HG02943 (cell line): ENCODE measurements around the gene COQ8B.
"Not testable (repeated sequence)": the region's sequence is repeated elsewhere in the genome, so short reads cannot be mapped to it uniquely, and the experiment has no call there.

Experiments
- ATAC-seq: cut with Tn5 transposase; IDR thresholded peaks from one replicate; pipeline ENCODE4 v1.9.1; 2021; ENCODE audit warnings: mild to moderate bottlenecking, low read depth, moderate library complexity; ENCODE audit not compliant: unreplicated experiment

Gene COQ8B

DNA sequence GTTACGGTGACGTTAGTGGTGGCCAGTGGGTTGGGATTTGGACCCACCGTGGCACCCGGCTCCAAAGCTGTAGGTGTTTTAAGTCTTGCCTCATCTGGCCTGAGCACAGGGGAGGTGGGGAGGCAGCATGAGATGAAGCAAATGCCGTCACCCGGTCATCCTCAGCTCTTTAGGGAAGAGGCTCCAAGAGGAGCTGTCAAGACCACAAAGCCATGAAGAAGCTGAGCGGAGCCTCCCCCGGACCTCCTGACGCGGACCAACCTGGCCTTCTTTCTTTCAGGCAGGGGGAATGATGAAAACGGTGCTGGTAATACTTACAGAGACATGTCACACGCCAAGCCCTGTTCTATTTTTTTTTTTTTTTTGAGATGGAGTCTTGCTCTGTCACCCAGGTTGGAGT, 26.2 kb upstream of the COQ8B start:
- no peak for ATAC-seq

GRCh38 chr19:40742477-40742876, 25.8 kb upstream of the COQ8B start:
- ATAC-seq: no peak

GRCh38 chr19:40741527-40742390, 25.1 kb upstream of the COQ8B start:
- no peak for ATAC-seq

GRCh38 chr19:40740747-40741146, 24.1 kb upstream of the COQ8B start:
- no peak for ATAC-seq

GRCh38 chr19:40739871-40740703, 23.4 kb upstream of the COQ8B start:
- ATAC-seq: no peak

GRCh38 chr19:40739030-40739839, 22.5 kb upstream of the COQ8B start:
- no peak for ATAC-seq

DNA sequence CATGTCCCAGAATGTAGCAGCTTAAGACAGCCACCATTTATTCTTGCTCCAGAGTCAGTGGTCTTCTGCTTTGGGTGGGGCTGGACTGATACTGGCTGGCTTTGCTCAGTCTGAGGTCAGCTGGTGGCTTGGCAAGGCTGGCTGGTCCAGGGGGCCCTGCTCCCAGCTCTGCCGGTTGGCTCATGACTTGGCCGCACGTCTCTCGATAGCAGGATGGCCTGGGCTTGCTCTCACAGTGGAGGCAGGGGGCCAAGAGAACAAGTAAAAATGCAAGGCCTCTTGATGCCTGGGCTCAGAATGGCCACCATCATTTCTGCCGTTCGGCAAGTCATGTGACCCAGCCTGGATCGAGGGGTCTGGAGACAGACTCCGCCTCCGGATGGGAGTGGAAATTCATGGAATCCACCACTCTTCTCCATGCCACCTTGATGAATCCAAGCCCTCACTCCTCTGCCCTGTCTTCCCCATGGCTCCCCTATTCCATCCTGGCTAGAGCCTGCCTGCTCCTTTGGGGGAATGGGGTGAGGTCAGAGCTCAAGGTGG, 20.5 kb upstream of the COQ8B start:
- ATAC-seq: no peak

GRCh38 chr19:40736661-40737060, 20.0 kb upstream of the COQ8B start:
- no peak for ATAC-seq

DNA sequence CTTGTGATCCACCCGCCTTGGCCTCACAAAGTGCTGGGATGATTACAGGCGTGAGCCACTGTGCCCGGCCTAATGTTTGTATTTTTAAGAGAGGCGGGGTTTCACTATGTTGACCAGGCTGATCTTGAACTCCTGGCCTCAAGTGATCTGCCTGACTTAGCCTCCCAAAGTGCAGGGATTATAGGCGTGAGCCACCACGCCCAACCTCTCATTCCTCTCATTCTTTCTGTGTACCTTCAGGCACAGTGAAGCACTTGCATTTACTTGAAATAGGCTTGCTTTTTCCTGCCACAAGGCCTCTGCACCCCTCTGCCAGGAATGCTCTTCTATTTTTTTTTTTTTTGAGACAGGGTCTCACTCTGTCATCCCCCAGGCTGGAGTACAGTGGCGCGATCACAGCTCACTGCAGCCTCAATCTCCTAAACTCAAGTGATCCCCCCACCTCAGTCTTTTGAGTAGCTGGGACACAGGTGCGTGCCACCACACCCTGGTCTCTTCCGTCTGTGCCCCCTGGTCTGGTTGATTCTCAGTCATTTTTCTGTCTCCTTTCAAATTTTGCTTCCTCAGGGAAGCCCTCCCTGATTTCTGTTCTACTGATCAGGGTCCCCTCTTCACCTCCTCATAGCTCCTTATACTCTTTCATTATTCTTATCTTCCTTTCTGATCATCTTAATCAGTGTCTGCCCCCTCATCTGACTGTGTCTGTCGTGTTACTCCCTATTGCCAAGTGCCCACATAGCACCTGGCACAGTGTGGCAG, 18.5 kb upstream of the COQ8B start:
- no peak for ATAC-seq

DNA sequence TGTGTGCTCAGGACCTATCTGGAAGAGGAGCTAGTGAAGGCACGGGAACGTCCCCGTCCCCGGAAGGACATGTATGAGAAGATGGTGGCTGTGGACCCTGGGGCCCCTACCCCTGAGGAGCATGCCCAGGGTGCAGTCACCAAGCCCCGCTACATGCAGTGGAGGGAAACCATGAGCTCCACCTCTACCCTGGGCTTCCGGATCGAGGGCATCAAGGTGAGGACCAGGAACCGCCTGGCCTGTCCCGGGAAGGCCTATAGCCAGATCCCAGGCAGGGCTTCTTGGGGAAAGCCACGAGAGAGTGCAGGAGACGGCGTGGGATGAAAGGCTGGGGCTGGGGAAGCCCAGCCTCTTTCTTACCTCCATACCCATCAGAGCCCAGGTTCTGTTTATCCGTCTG, 16.5 kb upstream of the COQ8B start:
- no peak for ATAC-seq

GRCh38 chr19:40732304-40732703, 15.6 kb upstream of the COQ8B start:
- ATAC-seq: not testable (repeated sequence)

DNA sequence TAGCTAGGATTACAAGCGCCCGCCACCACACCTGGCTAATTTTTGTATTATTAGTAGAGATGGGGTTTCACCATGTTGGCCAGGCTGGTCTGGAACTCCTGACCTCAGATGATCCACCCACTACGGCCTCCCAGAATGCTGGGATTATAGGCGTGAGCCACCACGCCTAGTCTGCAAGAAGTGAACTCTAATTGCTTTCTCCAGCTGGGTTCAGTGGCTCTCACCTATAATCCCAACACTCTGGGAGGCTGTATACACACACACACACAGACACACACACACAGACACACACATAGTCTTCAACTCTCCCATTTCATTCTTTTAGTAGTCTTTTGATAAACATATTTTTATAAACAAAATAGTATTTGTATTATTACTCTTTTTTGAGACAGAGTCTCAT, 13.4 kb upstream of the COQ8B start:
- not testable (repeated sequence) for ATAC-seq

GRCh38 chr19:40726279-40726678, 9.6 kb upstream of the COQ8B start:
- no peak for ATAC-seq

DNA sequence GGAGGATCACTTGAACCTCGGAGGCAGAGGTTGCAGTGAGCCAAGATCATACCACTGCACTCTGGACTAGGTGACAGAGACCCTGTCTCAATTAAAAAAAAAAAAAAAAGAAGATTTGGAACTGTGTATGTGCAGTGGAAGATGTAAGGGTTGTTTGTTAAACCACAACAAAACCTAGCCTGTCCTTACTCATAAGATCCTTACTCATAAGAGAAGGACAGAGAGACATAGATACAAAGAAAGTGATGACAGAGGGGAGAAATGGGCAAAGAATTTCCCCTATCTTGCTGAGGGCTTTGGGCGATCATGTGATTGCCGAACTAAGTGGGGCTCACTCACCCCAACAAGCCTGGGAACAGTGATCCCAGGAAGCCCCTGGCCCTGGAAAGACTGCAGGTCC, 8.2 kb upstream of the COQ8B start:
- ATAC-seq: no peak

DNA sequence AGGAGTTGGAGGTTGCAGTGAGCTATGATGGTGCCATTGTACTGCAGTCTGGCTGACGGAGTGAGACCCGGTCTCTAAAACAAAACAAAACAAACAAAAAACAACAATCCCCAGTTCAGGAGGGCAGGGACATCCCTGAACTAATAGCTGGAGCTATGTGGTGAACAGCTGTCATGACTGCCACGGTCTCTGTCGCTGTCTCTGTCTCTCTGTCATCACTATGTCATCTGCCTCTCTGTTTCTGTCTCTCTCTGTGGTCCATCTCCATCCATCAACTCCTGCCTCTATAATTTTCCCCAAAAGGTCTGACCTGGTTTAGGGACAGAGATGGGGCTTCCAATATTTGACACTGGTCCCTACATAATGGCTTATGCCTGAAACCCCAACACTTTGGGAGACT, 7.6 kb upstream of the COQ8B start:
- ATAC-seq: no peak

- no peak for ATAC-seq
Observed at GRCh38 chr19:40723661-40724254, 7.1 kb upstream of the COQ8B start.

DNA sequence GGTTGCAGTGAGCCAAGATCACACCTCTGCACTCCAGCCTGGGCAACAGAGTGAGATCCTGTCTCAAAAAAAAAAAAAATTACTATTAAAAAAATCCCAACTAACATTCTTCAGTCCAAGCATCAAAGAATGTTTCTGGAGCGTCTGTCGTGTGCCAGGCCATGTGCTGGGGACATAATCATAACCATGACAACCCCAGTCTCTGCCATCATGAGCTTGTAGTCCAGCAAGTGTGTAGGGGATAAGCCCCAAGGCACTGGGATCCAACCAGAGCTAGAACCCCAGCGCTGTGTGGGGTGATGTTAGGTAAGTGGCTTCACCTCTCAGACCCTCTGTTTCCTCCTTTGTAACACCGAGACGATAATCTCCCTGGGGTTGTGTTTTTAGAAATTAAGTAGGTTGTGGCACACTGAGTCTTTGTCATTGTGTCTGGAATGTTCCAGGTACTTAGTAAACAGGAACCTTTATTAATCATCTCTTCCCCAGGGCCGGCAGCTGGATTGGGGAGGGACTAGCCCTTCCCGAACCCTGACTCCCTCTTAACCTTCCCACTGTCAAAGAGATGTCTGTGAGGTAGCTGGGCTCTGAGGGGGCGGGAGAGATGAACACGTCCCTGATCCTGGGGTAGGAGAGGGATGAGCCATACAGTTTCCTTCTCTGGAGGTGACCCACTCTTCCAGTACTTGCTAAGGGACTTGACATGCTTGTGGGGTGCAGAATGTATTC, 5.4 kb upstream of the COQ8B start:
- ATAC-seq: no peak

- ATAC-seq: no peak
Observed at GRCh38 chr19:40721140-40721486, 4.4 kb upstream of the COQ8B start.

GRCh38 chr19:40719414-40719894, 2.8 kb upstream of the COQ8B start:
- ATAC-seq: no peak
